Neural crest cell (in vitro differentiated cells): ENCODE results near the gene MYH7. TPM values are rescaled to one million over a fixed set of nuclear protein-coding genes. Genes with fewer than 3 reads are reported as not detected.

ENCODE experiments used
- DNase-seq: peaks from one replicate; pipeline ENCODE4 v3.0.0; 2021; ENCODE audit warnings: low read depth, mixed read lengths, low spot score
- H3K27ac Mint-ChIP-seq: one replicate; pipeline ENCODE4 v1.8.0; 2021; ENCODE audit warnings: mild to moderate bottlenecking, mixed read lengths; ENCODE audit not compliant: unreplicated experiment
- H3K27me3 Mint-ChIP-seq: 2 replicates; pipeline ENCODE4 v1.8.0; 2021; ENCODE audit warnings: low read depth, mild to moderate bottlenecking, mixed read lengths
- H3K36me3 Mint-ChIP-seq: 2 replicates; pipeline ENCODE4 v1.8.0; 2021; ENCODE audit warnings: low read depth, mild to moderate bottlenecking, mixed read lengths
- H3K4me1 Mint-ChIP-seq: 2 replicates; pipeline ENCODE4 v1.8.0; 2021; ENCODE audit warnings: mixed read lengths
- H3K4me3 Mint-ChIP-seq: one replicate; pipeline ENCODE4 v1.8.0; 2021; ENCODE audit warnings: mild to moderate bottlenecking, mixed read lengths
- H3K9me3 Mint-ChIP-seq: 2 replicates; pipeline ENCODE4 v1.8.0; 2021; ENCODE audit warnings: mixed read lengths
- total RNA-seq: library from RNA; stranded (reverse); gene quantifications from 2 replicates; pipeline ENCODE4 v1.2.1, GENCODE V29; 2021
- TF ChIP-seq, protein P1 (sequence below): fragments of 200-600 bp; sonication (generic); conservative IDR thresholded peaks from 2 replicates; pipeline ENCODE4 v1.5.0; 2021; ENCODE audit warnings: antibody characterized with exemption, mild to moderate bottlenecking

MYH7 gene
- total RNA-seq, 1 donor from 2014 or later: 0.05 TPM

DNA sequence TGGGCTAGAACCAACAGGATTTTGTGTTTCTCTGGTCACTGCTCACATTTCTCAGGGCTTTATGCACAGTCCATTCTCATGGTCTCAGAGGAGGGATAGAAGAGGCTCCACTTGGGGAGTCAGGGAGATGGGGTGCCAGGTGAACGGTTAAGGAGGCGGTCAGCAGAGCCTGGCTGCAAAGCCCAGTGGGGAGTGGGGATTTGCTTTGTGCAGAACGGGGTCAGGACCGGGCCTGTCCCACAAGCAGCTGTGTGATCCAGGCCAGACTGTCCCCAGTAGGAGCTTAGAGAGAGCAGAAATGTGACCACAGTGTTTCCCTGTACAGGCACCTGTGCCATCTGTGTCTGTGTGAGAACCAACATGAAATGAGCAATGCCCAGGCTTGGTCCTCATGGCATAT, 54.5 kb downstream of the MYH7 start:
- H3K4me3 Mint-ChIP-seq: no peak overlapping the region
- no peaks in the 10 kb centered on the region for H3K9me3 Mint-ChIP-seq
- H3K27me3 Mint-ChIP-seq: no peaks in the 10 kb centered on the region
- H3K4me1 Mint-ChIP-seq: peaks cover 16% of the 10 kb centered on the region
- TF ChIP-seq, protein P1, sequence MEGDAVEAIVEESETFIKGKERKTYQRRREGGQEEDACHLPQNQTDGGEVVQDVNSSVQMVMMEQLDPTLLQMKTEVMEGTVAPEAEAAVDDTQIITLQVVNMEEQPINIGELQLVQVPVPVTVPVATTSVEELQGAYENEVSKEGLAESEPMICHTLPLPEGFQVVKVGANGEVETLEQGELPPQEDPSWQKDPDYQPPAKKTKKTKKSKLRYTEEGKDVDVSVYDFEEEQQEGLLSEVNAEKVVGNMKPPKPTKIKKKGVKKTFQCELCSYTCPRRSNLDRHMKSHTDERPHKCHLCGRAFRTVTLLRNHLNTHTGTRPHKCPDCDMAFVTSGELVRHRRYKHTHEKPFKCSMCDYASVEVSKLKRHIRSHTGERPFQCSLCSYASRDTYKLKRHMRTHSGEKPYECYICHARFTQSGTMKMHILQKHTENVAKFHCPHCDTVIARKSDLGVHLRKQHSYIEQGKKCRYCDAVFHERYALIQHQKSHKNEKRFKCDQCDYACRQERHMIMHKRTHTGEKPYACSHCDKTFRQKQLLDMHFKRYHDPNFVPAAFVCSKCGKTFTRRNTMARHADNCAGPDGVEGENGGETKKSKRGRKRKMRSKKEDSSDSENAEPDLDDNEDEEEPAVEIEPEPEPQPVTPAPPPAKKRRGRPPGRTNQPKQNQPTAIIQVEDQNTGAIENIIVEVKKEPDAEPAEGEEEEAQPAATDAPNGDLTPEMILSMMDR: no peak
- no peaks in the 10 kb centered on the region for H3K36me3 Mint-ChIP-seq
- DNase-seq: no peak
- peak overlapping the region; percentile 32 for H3K27ac Mint-ChIP-seq

DNA sequence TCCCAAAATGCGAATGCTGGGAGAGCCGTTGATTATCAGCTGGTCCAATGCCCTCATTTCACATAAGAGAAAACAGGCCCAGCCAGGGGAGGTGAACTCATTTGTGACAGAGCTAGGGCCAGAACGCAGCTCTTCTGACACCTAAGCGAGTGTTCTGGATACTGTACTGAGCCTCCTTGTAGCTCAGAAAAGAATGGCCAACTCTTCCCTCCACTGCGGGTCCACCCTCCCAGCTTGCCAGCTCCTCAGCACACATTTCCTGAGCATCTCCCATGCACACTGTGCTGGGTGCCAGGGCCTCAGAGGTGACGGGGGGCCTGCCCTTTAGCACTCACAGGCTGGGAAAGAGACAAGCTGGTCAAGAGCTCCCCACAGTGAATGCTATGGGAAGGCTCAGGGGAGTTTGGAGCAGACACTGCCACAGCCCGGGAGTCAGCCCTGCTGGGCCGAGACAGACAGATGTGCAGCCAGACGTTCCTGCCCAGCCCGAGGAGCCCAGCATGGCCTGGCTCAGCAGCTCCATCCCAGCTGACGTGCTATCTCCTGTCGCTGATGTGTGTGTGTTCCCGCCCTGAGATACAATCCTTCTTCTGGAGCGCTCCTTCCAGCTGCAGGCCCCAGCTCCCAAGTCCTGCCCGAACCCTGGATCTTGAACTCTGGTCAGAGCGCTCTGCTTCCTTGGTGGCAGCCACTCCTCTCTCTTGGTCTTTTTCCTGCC, 55.1 kb downstream of the MYH7 start:
- Mint-ChIP-seq H3K27ac (no peak overlapping the region), H3K4me1 (peaks cover 17% of the 10 kb centered on the region), H3K27me3 (no peaks in the 10 kb centered on the region), H3K36me3 (no peaks in the 10 kb centered on the region), H3K9me3 (no peaks in the 10 kb centered on the region), H3K4me3 (no peak overlapping the region)
- DNase-seq: no peak
- TF ChIP-seq, protein P1: no peak

DNA sequence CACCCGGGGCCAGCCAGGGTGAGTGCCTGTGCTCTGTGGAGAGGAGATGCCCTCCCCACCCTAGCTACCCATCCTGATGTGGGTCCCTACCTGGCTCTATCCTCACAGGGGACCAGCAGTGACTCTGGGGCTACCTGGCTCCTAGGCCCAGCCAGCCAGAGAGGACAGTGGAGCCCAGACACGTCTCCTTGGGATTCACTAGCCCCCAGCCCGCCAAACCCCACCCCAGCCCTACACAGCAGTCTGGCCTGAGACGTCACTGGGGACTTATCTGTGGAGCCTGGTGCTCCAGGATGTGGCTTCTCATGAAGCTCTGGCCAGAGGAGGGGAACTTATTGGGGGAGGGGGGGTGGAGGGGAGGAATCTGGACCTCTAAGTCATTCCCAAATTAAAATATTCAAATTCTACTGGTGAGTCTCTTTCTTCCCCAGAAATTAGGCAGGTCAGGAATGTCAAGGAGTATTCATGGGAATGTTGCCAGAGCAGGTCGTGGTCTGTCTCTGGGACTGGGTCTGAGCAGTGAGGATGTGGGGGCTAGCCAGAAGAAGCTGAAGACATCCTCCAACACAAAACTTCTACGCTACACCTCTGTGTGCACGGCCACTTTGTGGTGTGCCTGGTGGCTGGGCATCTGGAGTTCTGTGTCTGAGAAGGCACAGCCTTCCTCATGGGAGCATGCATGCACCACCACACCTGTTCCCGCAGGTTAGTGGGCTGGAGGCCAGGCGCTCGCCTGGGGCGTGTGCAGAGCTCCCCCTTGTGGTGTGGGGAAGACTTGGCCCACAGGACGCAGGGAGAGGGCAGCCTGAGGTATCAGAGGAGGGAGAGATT, 55.9 kb downstream of the MYH7 start:
- Mint-ChIP-seq H3K9me3 (no peaks in the 10 kb centered on the region), H3K27me3 (no peaks in the 10 kb centered on the region), H3K4me3 (no peak overlapping the region), H3K4me1 (peaks cover 17% of the 10 kb centered on the region), H3K27ac (peak overlapping the region; percentile 75), H3K36me3 (no peaks in the 10 kb centered on the region)
- peak; percentile 47 for DNase-seq
- TF ChIP-seq, protein P1: peak; percentile 91

DNA sequence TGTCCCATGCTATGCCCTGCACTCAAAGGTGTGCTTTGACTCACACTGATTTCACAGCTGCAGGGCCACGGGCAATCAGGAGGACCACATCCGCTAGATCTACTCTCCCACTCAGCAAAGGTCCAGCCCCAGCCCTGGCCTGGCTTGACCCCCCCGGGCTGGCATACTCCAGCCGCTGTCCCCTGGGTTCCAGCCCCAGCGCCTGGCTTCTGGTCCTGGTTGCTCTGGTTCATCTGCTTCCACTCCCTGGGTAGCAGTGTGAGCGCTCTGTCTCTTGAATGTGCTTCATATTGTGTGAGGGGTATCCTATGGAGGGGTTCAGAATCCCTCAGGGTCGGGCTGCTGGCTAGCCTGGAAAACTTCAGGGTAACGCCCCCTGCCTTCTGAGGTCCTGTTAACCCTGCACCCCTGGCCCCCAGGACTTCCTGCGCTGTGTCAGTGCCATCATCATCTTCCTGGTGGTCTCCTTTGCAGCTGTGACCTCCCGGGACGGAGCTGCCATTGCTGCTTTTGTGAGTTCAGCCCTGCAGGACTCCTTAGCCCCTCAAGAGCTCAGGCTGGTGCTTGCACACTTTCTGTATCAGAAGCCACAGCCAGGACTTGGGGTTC, 56.7 kb downstream of the MYH7 start:
- Mint-ChIP-seq H3K4me1 (peaks cover 17% of the 10 kb centered on the region), H3K36me3 (no peaks in the 10 kb centered on the region), H3K9me3 (no peaks in the 10 kb centered on the region), H3K27me3 (no peaks in the 10 kb centered on the region), H3K27ac (peak overlapping the region; percentile 72), H3K4me3 (no peak overlapping the region)
- TF ChIP-seq, protein P1: no peak
- no peak for DNase-seq

DNA sequence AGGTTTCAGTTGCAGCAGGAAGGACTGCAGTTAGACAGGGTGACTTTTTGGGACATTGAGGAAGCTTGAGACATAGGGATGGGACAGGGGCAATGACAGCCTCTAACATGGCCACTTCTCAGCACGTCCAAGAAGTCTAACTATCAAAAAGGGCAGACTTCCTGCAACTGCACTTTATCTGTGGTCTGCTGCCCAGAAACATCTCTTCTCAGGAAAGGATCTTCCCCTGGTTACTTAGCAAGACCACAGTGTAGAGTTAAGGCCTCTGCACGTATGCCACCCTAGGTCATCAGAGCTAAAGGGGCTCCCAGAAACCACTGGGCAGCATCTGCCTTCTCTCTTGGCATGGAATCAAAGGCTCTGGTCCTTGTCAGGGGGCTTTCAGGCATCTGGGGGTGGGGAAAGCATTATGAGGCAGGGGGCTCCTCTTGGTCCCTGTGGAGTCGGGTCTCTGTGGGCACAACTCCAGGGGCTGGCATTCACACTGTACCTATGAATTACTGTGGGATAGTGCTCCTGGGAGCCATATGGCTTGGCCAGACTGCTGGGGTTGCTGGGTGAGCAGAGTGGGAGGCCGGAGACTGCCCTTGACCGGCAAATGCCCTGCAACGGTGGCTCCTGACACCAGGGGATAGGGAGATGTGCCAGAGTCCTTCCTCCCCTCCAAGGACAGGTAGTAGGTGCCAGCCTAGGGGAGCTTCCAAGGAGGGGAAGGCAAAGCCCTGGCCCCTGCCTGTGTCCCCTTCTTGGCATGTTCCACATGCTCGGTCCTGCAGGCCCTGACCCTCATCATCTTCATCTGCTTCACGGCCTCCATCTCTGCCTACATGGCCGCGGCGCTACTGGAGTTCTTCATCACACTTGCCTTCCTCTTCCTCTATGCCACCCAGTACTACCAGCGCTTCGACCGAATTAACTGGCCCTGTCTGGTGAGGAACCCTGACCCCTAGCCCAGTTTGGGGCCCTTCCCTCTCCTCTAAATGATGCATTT, 57.6 kb downstream of the MYH7 start:
- no peak overlapping the region for H3K4me3 Mint-ChIP-seq
- no peak for DNase-seq
- peaks cover 17% of the 10 kb centered on the region for H3K4me1 Mint-ChIP-seq
- TF ChIP-seq, protein P1: no peak
- H3K9me3 Mint-ChIP-seq: no peaks in the 10 kb centered on the region
- peak overlapping the region; percentile 72 for H3K27ac Mint-ChIP-seq
- no peaks in the 10 kb centered on the region for H3K36me3 Mint-ChIP-seq
- no peaks in the 10 kb centered on the region for H3K27me3 Mint-ChIP-seq
